Sigmoid colon (tissue), 4 donors: ENCODE results near the gene RBAK.
"Not testable (repeated sequence)": the region's sequence is repeated elsewhere in the genome, so short reads cannot be mapped to it uniquely, and the experiment has no call there.

Source experiments
- EP300 ChIP-seq, 4 donors: sonication (generic); formaldehyde crosslinking; IDR thresholded peaks; one replicate each; pipeline ENCODE4 v1.6.1; 2017; ENCODE audit warnings: antibody characterized with exemption in 4 of 4
- POLR2A ChIP-seq, 2 donors: fragments of 450-650 bp; IDR thresholded peaks; one replicate each; pipeline ENCODE4 v1.6.1; 2016; ENCODE audit warnings: antibody characterized with exemption in 2 of 2, mild to moderate bottlenecking in 2 of 2, moderate library complexity in 2 of 2
- POLR2AphosphoS5 ChIP-seq, 4 donors: sonication (generic); formaldehyde crosslinking; IDR thresholded peaks; one replicate each; pipeline ENCODE4 v1.6.1; 2017; ENCODE audit warnings: antibody characterized with exemption in 4 of 4
- TF ChIP-seq, protein P1 (sequence below), 4 experiments: fragments of 450-650 bp in 3 of 4; fragments of 200-600 bp in 1 of 4; IDR thresholded peaks; one replicate each; pipeline ENCODE4 v1.5.1; 2016 to 2019; ENCODE audit warnings: antibody characterized with exemption in 4 of 4, mild to moderate bottlenecking in 3 of 4, moderate library complexity in 2 of 4

DNA sequence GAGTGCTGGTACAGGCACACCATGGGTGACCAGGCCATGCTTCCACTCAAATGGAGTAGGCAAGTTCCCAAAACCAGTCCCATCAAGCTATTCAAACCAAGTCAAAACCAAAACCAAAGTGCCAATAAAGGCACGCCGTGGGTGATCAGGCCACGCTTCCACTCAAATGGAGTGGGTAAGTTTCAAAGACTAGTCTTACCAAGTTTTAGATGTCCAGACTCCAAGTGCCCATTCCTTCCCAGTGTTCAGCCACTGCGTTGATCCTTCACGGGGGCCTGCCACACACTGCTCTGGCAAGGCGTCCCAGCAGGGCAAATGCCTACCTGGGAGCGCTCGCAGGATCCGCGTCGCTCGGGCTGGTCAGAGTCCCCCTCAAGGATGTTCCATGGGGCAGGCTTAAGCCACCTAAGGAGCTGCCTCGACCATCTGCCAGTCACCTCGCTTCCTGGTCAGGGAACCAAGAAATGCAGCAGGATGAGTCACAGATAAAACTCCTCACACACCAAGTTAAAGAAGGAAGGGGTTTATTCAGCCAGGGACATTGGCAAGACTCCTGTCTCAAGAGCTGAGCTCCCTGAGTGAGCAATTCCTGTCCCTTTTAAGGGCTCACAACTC is 17.8 kb upstream of the RBAK start:
- not testable (repeated sequence) for TF ChIP-seq POLR2A, EP300, POLR2AphosphoS5 (IDR thresholded peaks at IDR 0.05)
- TF ChIP-seq, protein P1, sequence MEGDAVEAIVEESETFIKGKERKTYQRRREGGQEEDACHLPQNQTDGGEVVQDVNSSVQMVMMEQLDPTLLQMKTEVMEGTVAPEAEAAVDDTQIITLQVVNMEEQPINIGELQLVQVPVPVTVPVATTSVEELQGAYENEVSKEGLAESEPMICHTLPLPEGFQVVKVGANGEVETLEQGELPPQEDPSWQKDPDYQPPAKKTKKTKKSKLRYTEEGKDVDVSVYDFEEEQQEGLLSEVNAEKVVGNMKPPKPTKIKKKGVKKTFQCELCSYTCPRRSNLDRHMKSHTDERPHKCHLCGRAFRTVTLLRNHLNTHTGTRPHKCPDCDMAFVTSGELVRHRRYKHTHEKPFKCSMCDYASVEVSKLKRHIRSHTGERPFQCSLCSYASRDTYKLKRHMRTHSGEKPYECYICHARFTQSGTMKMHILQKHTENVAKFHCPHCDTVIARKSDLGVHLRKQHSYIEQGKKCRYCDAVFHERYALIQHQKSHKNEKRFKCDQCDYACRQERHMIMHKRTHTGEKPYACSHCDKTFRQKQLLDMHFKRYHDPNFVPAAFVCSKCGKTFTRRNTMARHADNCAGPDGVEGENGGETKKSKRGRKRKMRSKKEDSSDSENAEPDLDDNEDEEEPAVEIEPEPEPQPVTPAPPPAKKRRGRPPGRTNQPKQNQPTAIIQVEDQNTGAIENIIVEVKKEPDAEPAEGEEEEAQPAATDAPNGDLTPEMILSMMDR (IDR thresholded peaks at IDR 0.05) = not testable (repeated sequence)
